Activated T-cell treated with anti-CD3 and anti-CD28 coated beads for 24 hours (primary cell): ENCODE results near the gene SHC3.

Experiments used
- DNase-seq: peaks from one replicate; pipeline ENCODE4 v3.0.0-alpha.2; 2020; ENCODE audit warnings: low read depth

The SHC3 gene

GRCh38 chr9:89000973-89001916, 177.4 kb downstream of the SHC3 start:
- DNase-seq = peak; percentile 79

GRCh38 chr9:89000371-89000781, 178.2 kb downstream of the SHC3 start:
- DNase-seq = no peak

GRCh38 chr9:88998911-88999310, 179.7 kb downstream of the SHC3 start:
- DNase-seq = no peak

- no peak for DNase-seq
These were observed 180.1 kb downstream of the SHC3 start for GRCh38 chr9:88998503-88998902.

- DNase-seq = no peak
These were observed 181.0 kb downstream of the SHC3 start for GRCh38 chr9:88997646-88998045.

GRCh38 chr9:88996921-88997235, 181.7 kb downstream of the SHC3 start:
- no peak for DNase-seq

- DNase-seq = no peak
These were observed 182.3 kb downstream of the SHC3 start for GRCh38 chr9:88996046-88996920.

GRCh38 chr9:88995627-88996026, 183.0 kb downstream of the SHC3 start:
- DNase-seq = no peak

GRCh38 chr9:88995200-88995577, 183.4 kb downstream of the SHC3 start:
- no peak for DNase-seq

GRCh38 chr9:88994469-88995199, 184.0 kb downstream of the SHC3 start:
- DNase-seq = no peak

- DNase-seq = no peak
These were observed 184.7 kb downstream of the SHC3 start for GRCh38 chr9:88993871-88994460.

- no peak for DNase-seq
These were observed 185.3 kb downstream of the SHC3 start for GRCh38 chr9:88993327-88993726.

GRCh38 chr9:88992556-88992955, 186.1 kb downstream of the SHC3 start:
- no peak for DNase-seq

GRCh38 chr9:88991066-88992034, 187.3 kb downstream of the SHC3 start, which contains the start of gene S1PR3:
Gene S1PR3, plus strand, starts transcription at chr9:88991468. Its CDS starts 9,733 bp downstream, at chr9:89001201.
- peak; percentile 16 for DNase-seq

GRCh38 chr9:88990729-88991065, 187.9 kb downstream of the SHC3 start:
- no peak for DNase-seq

- no peak for DNase-seq
These were observed 188.4 kb downstream of the SHC3 start for GRCh38 chr9:88990041-88990728.

- DNase-seq = peak; percentile 11
These were observed 189.6 kb downstream of the SHC3 start for GRCh38 chr9:88988796-88989641.

- DNase-seq = no peak
These were observed 191.0 kb downstream of the SHC3 start for GRCh38 chr9:88987661-88988060.

GRCh38 chr9:88986776-88987175, 191.8 kb downstream of the SHC3 start:
- no peak for DNase-seq
